ENCODE data around the gene ACTA1. TPM values are rescaled to one million over a fixed set of nuclear protein-coding genes. Genes with fewer than 3 reads are reported as not detected.

ACTA1 gene
- total RNA-seq, 1 experiment from 2014 or later, result not detected

DNA sequence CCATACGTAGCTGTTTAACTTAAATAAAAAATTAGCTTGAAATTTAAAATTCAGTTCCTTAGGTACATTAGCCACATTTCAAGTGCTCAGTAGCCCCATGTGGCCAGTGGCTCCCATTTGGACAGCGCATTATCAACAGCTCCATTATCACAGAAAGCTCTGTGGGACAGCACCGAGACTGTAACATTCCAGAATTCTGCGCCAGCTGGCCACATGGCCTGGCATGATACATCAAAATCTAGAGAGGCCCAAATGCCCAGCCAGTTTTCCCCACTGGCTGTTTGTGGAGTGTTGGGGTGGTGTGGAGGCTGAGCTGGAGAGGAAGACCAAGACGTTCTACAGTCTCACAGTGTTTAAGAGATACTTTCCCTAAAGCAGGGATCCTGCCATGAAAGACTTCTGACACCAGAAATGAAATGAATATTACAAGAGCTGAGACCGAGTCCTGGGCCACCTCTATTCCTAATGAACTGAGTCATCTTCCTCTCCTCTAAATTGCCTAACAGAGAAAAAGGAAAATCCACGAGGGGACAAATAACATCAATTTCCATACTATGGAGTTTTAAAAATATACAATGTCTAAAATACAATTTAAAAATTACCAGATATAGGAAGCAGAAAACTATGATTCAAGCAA, 27.3 kb upstream of the ACTA1 start:
- RAD21 ChIA-PET (ENCODE audit: low non-redundant PET in 1 of 2, low total read pairs in 2 of 2, uncharacterized antibody in 2 of 2, unreplicated experiment in 2 of 2), result no interaction called here
- H4K20me1 ChIP-seq (ENCODE audit: insufficient read depth), result no peaks in the 10 kb centered on the region
- no peak overlapping the region for H3K4me3 ChIP-seq (replicated peaks in 1 of 2; ENCODE audit: low read depth in 1 of 2, low read length in 2 of 2)
- no peak for DNase-seq (ENCODE audit: low read depth, low spot score)
- no peak for ATAC-seq
- no TSS peak for BruUV-seq (replicated peaks)
- H3K9ac ChIP-seq (ENCODE audit: low read length), result no peak overlapping the region
- POLR2A ChIA-PET, result no interaction called here
- TF ChIP-seq POLR2AphosphoS5 (IDR thresholded peaks at IDR 0.05; ENCODE audit: low read depth, low read length) (no peak), SIN3A (IDR thresholded peaks at IDR 0.05; ENCODE audit: low read depth) (no peak), CEBPB (IDR thresholded peaks at IDR 0.05; ENCODE audit: low read depth) (no peak), TCF7L2 (IDR thresholded peaks at IDR 0.05; ENCODE audit: borderline replicate concordance, extremely low read depth, insufficient read depth, insufficient read length) (no peak), EZH2 (IDR thresholded peaks at IDR 0.05) (no peak), YY1 (IDR thresholded peaks at IDR 0.05; ENCODE audit: extremely low read depth, insufficient replicate concordance, low read depth, low read length) (no peak), ZNF274 (IDR thresholded peaks at IDR 0.05; ENCODE audit: low read depth, low read length) (no peak), SRF (IDR thresholded peaks at IDR 0.05; ENCODE audit: low read depth) (no peak), ZBTB33 (IDR thresholded peaks at IDR 0.05; ENCODE audit: extremely low read depth, insufficient replicate concordance, low read length) (no peak), RAD21 (IDR thresholded peaks at IDR 0.05; ENCODE audit: low read depth) (no peak), ATF3 (IDR thresholded peaks at IDR 0.05) (no peak), JUND (IDR thresholded peaks at IDR 0.05) (no peak), SP1 (IDR thresholded peaks at IDR 0.05; ENCODE audit: low read depth) (no peak), MAX (IDR thresholded peaks at IDR 0.05) (no peak), CBX3 (IDR thresholded peaks at IDR 0.05; ENCODE audit: low read depth) (no peak), EZH2phosphoT487 (IDR thresholded peaks at IDR 0.05; ENCODE audit: borderline replicate concordance) (no peak)
- TF ChIP-seq, protein P1, sequence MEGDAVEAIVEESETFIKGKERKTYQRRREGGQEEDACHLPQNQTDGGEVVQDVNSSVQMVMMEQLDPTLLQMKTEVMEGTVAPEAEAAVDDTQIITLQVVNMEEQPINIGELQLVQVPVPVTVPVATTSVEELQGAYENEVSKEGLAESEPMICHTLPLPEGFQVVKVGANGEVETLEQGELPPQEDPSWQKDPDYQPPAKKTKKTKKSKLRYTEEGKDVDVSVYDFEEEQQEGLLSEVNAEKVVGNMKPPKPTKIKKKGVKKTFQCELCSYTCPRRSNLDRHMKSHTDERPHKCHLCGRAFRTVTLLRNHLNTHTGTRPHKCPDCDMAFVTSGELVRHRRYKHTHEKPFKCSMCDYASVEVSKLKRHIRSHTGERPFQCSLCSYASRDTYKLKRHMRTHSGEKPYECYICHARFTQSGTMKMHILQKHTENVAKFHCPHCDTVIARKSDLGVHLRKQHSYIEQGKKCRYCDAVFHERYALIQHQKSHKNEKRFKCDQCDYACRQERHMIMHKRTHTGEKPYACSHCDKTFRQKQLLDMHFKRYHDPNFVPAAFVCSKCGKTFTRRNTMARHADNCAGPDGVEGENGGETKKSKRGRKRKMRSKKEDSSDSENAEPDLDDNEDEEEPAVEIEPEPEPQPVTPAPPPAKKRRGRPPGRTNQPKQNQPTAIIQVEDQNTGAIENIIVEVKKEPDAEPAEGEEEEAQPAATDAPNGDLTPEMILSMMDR (IDR thresholded peaks at IDR 0.05 in 2 of 3, conservative IDR thresholded peaks at IDR 0.05 in 1 of 3; ENCODE audit: borderline replicate concordance in 1 of 3, insufficient read depth in 1 of 3, low read depth in 2 of 3, low read length in 2 of 3), result no peak
- intact Hi-C loops (cut with micrococcal nuclease), result no loop called here
- CTCF ChIA-PET, result interaction anchor here (1.2 kb wide), 1 partner anchor 203 kb away, joined by 3 read pairs; no protein-coding TSS in a partner anchor
- no peaks in the 10 kb centered on the region for H3K79me2 ChIP-seq (ENCODE audit: insufficient read depth, low read length)
- no peak overlapping the region for H2AFZ ChIP-seq (ENCODE audit: low read depth, low read length, poor library complexity, severe bottlenecking)
- no peaks in the 10 kb centered on the region for H3K27me3 ChIP-seq (ENCODE audit: insufficient read depth, low read length)
- no peaks in the 10 kb centered on the region for H3K9me3 ChIP-seq (ENCODE audit: control insufficient read depth in 1 of 2, insufficient read depth in 1 of 2, low read depth in 1 of 2, low read length in 2 of 2)
- H3K36me3 ChIP-seq (ENCODE audit: control insufficient read depth in 1 of 2, insufficient read depth in 2 of 2, low read length in 2 of 2), result peaks cover 52 to 53% of the 10 kb centered on the region in 2 experiments
- H3K4me2 ChIP-seq (ENCODE audit: low read length), result no peak overlapping the region
- H3K9me2 ChIP-seq (ENCODE audit: insufficient read depth), result no peaks in the 10 kb centered on the region
- no peaks in the 10 kb centered on the region for H3K4me1 ChIP-seq (ENCODE audit: control insufficient read depth in 1 of 2, insufficient read depth in 2 of 2, low read length in 2 of 2)
- no peak overlapping the region for H3K27ac ChIP-seq (ENCODE audit: low read depth, low read length)

Data from HCT116 (cell line).